ENCODE measurements around the gene FARSA.

DNA sequence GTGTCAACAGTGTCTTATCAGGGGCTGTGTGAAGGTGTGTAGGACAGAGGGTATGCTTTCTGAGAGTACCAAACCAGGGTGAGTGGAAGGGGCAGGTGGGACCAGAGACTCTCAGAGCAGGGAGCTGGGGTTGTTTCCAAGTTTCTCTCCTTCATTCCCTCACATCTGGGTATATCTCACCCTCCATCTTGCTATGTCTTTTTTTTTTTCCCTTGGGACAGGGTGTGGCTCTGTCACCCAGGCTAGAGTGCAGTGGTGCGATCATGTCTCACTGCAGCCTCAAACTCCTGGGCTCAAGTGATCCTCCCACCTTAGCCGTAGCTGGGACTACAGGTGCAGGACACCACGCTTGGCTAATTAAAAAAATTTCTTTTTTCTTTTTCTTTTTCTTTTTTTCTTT, 46.5 kb upstream of the FARSA start:
- TF ChIP-seq POLR2A (IDR thresholded peaks at IDR 0.05; ENCODE audit: low read length) (no peak), GATA1 (IDR thresholded peaks at IDR 0.05; ENCODE audit: low read depth, low read length) (no peak)

Data from erythroblast (primary cell).